Activated CD8-positive, alpha-beta memory T cell treated with anti-CD3 and anti-CD28 coated beads, Interleukin-2, amount 50 U/mL, for 24 hours (primary cell): ENCODE measurements around the gene TBX21.
"Not testable (repeated sequence)": the region's sequence is repeated elsewhere in the genome, so short reads cannot be mapped to it uniquely, and the experiment has no call there.

Experiments used
- DNase-seq: peaks from one replicate; pipeline ENCODE4 v3.0.0-alpha.2; 2020; ENCODE audit errors: extremely low read depth

TBX21 gene

DNA sequence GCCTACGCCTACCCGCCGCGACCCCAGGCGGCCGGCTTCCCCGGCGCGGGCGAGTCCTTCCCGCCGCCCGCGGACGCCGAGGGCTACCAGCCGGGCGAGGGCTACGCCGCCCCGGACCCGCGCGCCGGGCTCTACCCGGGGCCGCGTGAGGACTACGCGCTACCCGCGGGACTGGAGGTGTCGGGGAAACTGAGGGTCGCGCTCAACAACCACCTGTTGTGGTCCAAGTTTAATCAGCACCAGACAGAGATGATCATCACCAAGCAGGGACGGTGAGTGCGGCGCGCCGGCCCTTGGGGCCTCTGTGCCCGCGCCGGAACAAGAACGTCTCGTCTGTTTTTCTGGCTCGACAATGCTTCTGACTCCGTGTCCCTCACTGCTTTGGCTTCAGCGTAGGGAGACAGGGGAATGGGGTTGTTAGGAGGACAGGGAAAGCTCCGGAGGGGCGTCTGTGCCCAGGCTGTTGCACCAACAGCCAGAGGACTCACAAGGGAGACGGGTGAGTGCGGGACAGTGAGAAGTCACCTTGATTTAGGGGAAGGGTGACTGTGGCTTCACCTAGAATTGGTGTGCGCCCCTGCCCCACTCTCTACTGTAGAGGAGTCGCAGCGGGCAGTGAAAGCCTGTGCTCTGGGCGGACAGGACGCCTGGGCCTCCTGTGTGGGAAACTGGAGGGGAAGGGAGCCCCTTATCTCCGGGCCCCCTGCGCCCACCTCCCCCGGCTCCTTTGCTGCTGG is 806 bp downstream of the TBX21 start:
- DNase-seq, result no peak

DNA sequence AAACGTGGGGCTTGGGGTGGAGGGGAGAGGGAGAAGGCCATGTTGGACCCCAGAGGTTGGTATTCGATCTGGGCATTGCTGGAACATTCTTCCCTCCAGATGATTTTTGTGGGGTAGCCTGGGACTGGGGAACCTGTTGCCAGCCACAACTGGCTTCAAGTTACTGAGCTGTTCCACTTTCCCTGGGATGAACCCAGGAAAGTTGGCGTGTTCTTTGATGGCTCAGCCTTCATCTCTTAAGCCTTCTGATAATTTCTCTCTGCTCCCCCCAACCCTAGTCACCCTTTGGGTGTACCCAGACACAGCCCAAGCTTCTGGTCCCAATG is 2.1 kb downstream of the TBX21 start:
- DNase-seq, result no peak

DNA sequence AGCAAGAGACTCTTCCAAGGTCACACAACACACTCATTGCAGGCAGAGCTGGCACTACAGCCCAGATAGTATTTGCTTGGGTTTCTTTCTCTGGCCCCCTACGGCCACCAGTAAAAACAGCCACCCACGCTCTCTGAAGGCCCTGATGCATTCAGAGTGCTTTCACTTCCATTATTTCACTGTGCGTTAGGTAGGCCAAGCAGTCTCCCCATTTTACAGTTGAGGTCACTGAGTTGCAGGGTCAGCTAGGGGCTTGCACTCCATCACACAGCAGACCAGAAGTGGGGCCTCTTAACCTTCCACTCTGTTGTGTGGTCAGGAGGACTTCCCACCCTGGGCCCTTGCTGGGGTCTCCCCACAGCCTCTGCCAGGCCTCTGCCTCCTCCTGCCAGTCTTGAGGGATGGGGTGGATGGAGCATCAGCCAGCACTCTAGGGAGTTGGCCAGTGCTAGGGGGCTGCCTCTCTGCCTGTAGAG is 2.5 kb downstream of the TBX21 start:
- no peak for DNase-seq

DNA sequence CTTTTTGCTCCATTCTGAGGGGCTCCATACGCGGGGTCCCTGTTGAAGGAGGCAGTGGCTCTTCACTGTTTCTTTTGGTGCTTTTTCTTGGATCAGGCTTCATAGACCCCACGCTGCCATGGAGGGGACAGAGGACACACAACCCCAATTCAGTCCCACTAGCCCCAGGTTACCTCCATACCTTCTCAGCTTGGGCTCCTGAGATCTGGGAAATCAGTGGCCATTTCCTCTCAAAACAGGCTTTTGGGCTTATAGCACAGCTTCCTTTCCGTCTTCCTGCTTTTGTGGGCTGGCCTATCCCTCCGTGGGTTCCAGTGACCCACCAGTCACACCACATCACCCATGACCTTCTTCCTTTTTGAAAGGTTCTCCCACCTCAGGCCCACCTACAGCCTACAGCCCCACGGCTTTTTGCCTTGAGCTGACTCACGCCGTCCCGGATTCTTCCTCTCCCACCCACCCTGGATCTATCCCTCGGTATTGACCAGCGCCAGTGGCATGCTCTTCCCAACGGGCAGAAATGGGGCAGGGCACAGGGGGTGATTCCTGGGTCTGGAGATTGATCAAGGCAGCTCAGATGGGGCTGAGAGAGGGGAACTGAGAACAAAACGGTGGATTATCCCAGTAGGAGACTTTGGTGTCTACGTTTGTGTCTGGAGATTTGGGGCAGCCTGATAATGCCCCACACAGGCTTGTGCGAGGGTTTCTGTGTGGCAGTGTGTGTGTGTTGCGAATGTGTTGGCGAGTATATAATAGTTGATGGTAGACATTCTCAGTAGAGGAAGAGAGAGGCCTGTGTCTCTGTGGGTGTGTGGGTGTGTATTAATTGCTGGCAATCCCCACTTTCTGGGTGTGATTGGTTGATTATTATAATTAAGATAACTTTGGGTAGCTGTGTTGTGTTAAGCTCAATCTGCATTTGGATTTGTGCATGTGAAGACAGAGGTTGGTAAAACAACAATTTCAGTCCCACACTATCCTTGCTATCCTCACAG is 3.8 kb downstream of the TBX21 start:
- DNase-seq, result no peak

DNA sequence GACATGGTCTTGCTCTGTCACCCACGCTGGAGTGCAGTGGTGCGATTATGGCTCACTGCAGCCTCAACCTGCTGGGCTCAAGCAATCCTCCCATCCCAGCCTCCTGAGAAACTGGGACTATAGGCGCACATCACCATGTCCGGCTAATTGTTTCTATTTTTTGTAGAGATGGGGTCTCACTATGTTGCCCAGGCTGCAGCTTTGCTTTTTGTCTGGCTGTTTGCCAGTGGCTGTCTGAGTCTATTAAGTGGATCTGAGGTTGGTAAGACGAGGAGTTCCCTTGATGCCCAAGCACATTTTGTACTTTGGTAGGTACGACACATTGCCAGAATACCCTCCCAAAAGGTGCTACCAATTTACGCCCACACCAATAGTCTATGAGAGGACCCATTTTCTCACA is 5.1 kb downstream of the TBX21 start:
- DNase-seq, result no peak

DNA sequence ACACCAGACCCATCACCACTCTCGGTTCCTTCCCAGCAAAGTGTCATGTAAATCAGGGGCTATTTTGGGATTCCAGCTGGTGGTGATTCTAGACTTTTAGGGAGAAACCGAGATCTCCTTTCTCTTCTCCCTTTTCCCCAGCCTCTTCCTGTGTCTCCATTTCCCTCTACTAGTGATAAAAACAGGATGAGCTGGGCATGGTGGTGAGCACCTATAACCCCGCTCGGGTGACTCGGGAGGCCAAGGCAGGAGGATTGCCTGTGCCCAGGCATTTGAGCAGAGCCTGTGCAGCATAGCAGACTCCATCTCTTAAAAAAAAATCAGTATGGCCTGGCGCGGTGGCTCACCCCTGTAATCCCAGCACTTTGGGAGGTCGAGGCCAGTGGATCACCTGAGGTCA is 6.1 kb downstream of the TBX21 start:
- DNase-seq, result no peak

DNA sequence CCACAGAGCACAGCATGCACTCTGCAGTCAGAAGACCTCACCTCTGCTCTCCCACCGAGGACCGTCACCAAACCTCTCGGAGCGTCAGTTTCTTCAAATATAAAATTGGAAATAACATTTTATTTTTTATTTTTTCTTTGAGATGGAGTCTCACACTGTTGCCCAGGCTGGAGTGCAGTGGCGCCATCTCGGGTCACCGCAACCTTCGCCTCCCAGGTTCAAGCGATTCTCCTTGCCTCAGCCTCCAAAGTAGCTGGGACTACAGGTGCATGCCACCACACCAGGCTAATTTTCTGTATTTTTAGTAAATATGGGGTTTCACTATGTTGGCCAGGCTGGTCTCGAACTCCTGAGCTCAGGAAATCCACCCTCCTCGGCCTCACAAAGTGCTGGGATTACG is 6.9 kb downstream of the TBX21 start:
- not testable (repeated sequence) for DNase-seq

DNA sequence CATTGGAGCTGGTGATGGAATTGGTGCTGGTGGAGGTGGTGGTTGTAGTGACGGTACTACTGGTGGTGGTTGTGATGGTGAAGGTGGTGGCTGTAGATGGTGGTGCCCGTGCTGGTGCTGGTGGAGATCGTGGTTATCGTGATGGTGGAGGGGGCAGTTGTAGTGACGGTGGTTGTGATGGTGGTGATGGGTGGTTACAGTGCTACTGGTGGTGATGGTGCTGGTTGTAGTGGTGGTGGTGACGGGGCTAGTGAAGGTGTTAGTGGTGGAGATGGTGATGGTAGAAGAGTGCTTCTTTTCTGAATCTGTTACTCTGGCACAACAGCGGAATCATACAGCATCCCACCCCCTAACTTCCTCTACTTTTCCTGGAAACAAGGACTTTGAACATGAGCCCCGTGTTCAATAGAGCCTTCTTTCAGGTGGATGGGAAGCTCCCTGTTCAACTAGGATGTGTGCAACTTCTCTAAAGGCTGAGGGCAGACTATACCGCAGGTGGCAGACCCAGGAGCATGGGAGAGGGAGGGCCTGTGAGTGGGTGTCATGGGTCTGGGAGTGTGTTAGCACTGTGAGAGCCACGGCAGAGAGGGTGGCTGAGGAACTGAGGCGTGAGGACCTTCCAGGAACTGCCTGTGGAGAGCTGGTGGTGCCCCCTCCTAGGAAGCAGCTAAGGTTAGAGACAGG is 8.2 kb downstream of the TBX21 start:
- DNase-seq, result no peak

DNA sequence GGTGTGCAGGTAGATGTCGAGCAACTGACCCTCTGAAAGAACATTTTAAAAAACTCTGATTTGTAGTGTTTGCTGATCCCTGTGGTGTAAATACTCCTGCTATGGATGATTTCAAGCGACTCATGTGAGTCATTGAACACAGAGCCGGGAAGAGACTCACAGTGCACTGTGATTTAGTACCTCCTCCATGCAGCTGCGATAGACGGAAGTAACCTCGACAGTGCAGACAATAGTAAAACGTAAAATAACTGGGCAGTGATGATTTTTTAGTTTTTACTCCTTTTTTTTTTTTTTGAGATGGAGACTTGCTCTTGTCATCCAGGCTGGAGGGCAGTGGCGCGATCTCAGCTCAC is 8.7 kb downstream of the TBX21 start:
- no peak for DNase-seq

DNA sequence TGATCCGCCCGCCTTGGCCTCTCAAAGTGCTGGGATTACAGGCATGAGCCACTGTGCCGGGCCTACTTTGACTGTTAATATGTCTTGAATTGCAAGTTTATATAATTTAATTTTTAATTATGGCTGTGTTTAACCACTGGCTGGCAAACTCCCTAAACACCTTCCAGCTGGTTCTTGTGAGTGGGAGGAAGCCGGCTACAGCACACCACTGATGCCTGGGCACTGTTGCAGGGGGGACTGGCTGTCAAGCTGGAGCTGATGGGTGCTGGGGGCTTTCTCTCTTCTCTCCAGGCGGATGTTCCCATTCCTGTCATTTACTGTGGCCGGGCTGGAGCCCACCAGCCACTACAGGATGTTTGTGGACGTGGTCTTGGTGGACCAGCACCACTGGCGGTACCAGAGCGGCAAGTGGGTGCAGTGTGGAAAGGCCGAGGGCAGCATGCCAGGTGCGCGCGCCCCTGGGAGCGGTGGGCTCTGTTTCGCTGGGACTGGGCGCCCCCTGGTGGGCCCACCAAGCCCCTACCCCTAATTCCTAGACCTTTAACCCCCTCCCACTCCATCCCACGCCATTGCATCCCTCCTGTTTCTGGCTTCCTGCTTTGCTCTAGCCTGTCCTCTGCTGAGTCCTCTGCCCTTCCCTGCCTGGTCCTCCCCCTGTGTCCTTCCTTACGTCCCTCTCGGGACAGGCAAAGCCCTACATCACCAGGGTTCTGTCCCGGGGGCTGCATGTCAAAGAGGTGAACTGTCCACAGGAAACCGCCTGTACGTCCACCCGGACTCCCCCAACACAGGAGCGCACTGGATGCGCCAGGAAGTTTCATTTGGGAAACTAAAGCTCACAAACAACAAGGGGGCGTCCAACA is 9.5 kb downstream of the TBX21 start:
- no peak for DNase-seq

DNA sequence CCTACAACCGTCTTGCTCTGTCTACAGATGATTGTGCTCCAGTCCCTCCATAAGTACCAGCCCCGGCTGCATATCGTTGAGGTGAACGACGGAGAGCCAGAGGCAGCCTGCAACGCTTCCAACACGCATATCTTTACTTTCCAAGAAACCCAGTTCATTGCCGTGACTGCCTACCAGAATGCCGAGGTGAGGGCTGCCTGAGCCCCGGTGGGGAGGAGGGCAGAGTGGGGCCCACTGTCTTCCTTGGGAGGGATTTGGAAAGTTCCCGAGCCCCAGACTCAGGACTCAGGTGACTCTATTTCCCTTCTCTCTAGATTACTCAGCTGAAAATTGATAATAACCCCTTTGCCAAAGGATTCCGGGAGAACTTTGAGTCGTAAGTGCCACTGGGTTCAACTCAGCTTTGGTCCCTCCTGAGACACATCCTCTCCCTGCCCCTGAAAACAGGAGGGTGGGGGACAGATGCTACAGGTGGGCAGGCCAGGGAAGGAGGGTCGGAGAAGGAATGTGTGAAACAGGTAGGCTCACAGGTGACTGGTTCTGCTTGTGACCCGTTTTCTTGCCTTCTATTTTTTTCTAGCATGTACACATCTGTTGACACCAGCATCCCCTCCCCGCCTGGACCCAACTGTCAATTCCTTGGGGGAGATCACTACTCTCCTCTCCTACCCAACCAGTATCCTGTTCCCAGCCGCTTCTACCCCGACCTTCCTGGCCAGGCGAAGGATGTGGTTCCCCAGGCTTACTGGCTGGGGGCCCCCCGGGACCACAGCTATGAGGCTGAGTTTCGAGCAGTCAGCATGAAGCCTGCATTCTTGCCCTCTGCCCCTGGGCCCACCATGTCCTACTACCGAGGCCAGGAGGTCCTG is 11.4 kb downstream of the TBX21 start:
- no peak for DNase-seq

DNA sequence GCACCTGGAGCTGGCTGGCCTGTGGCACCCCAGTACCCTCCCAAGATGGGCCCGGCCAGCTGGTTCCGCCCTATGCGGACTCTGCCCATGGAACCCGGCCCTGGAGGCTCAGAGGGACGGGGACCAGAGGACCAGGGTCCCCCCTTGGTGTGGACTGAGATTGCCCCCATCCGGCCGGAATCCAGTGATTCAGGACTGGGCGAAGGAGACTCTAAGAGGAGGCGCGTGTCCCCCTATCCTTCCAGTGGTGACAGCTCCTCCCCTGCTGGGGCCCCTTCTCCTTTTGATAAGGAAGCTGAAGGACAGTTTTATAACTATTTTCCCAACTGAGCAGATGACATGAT is 12.0 kb downstream of the TBX21 start:
- DNase-seq, result no peak

DNA sequence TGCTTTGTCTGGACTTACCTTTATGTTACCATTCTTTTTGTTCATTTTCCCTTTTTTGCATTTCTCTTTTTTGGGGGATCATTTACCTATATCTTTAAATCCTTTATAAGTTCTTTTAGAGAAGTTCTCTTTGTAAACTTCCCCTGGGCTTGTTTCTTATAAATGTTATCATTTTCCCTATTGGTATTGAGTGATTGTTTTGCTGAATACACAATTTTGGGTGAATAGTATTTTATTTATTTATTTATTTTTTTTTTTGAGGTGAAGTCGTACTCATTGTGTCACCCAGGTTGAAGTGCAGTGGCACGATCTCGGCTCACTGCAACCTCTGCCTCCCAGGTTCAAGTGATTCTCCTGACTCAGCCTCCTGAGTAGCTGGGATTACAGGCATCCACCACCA is 18.4 kb downstream of the TBX21 start:
- DNase-seq, result no peak

DNA sequence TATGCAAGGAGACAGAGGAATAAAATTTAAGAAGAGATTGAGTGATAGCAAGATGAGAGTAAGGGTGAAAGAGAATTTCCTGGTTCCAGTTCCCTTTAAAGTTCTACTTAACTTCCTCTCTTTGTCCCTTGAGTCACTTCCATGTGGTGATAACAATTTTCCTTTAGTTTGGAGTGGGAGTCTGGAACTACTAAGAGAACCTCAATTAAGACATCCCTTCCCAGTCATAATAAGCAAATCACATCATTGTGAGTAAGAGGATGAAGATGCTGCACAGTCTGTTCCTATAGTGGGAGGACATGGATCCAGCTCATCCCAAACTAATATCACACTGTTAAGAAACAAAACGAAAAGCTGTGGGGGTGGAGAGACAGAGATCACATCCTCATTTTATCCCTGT is 24.4 kb downstream of the TBX21 start:
- no peak for DNase-seq

DNA sequence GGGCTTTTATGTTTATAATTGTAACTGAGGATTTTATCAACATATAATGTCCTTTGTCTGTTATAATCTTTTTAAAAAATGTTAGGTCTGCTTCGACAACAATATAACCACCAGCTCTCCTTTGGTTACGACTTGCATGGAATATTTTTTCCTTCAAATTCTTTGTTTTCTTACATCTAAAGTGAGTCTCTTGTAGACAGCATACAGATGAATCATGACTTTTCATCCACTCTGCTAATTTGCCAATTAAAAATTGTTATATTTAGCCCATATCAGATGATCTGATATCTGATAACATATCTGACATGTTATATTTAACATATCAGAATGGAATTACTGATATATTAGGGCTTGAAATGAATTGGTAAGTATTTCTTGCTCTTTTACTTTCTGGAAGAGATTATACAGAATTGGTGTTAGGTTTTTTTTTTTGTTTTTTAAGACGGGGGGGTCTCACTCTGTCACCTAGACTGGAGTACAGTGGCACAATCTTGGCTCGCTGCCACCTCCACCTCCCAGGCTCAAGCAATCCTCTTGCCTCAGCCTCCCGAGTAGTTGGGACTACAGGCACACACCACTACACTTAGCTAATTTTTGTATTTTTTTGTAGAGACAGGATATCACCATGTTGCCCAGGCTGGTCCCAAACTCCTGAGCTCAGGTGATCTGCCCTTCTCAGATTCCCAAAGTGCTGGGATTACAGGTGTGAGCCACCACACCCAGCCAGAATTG is 27.5 kb downstream of the TBX21 start:
- no peak for DNase-seq

DNA sequence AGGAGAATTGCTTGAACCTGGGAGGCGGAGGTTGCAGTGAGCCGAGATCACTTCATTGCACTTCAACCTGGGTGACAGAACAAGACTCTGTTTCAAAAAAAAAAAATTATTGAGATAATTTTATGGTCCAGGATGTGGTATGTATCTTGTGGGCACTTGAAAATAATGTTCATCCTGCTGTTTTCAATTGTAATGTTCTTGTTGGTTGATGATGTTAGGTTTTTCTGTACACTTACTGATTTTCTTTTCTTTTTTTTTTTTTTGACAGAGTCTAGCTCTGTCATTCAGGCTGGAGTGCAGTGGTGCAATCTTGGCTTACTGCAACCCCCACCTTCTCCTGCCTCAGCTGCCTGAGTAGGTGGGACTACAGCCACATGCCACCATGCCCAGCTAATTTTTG is 29.7 kb downstream of the TBX21 start:
- DNase-seq, result no peak

DNA sequence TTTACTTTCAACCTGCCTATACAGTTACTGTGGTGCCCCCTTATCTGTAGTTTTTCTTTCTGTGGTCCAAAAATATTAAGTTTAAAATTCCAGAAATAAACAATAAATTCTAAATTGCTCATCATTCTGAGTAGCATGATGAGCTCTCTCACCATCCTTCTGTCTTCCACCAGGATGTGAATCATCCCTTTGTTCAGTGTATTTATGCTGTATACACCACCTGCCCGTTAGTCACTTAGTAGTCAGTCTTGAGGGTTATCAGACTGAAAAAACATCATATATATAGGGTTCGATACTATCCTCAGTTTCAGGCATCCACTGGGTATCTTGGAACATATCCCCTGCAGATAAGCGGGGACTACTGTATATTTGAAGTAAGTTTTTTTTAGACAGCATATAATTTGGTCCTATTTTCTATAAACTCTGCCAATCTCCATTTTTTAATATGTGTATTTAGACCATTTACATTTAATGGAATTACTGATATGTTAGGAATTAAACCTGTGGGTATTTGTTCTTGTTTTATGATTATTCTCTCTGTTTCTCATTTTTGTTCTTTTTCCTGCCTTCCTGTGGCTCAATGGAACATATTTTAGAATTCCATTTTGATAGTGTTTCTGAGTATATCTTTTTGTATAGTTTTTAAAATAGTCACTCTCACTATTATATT is 31.0 kb downstream of the TBX21 start:
- DNase-seq, result no peak

DNA sequence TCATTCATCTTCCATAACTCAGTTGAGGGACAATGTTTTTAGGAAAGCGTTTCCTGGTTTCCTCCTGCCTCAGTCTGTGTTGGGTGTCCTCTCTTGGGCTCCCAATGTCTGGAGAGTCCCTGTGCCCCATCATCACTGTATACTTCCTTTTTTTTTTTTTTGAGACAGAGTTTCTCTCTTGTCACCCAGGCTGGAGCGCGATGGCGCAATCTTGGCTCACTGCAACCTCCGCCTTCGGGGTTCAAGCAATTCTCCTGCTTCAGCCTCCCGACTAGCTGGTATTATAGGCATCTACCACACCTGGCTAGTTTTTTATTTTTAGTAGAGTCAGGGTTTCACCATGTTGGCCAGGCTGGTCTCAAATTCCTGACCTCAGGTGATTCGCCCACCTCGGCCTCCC is 40.6 kb downstream of the TBX21 start:
- not testable (repeated sequence) for DNase-seq

DNA sequence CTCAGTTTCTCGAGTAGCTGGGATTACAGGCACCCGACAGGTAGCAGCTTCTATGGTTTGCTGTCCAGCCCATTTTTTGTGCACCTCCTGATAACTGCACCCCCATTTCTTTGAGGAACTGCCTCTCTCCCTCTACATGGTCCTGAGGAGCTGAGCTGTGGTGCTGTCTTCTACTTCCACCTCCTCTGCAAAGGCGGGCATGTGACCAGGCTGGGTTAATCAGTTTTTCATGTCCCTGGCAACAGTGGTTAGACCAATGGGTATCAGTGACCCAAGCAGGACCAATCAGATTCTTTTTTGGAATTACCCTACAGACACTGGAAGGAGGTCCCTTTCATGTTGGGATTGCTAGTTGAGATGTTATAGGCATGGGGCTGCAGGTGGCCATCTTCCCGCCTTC is 41.3 kb downstream of the TBX21 start:
- DNase-seq, result no peak
